HepG2 (cell line): ENCODE measurements around the gene FAM118B. TPM values are rescaled to one million over a fixed set of nuclear protein-coding genes. Genes with fewer than 3 reads are reported as not detected.

Source experiments
- AHDC1 ChIP-seq: sonication (generic); formaldehyde crosslinking; IDR thresholded peaks from 2 replicates; pipeline ENCODE4 v1.5.1; 2020; ENCODE audit warnings: mild to moderate bottlenecking, missing genetic modification reagents, borderline replicate concordance
- ATF2 ChIP-seq: sonication (generic); formaldehyde crosslinking; IDR thresholded peaks from 2 replicates; pipeline ENCODE4 v1.4.0; 2020; ENCODE audit warnings: missing genetic modification reagents
- CHD4 ChIP-seq: fragments of 200-600 bp; sonication (generic); IDR thresholded peaks from 2 replicates; pipeline ENCODE4 v1.7.0; 2017; ENCODE audit warnings: mild to moderate bottlenecking, low read length, borderline replicate concordance
- CREB1 ChIP-seq, 2 experiments: fragments of 450-650 bp in 1 of 2; IDR thresholded peaks; 2 replicates each; pipeline ENCODE4 v1.6.1; 2016 to 2017; ENCODE audit warnings: control low read depth in 1 of 2, mild to moderate bottlenecking in 1 of 2, missing compliant biosample characterization in 1 of 2, missing genetic modification characterization in 1 of 2
- EP300 ChIP-seq, 3 experiments: sonication (generic) in 1 of 3; formaldehyde crosslinking in 1 of 3; IDR thresholded peaks; 2 replicates each; pipeline versions ENCODE4 v1.5.1 to v1.6.1; 2011 to 2020; ENCODE audit warnings: low read depth in 2 of 3, low read length in 2 of 3, borderline replicate concordance in 1 of 3, improper control_type of control experiment in 1 of 3, mild to moderate bottlenecking in 1 of 3, missing genetic modification reagents in 1 of 3, moderate library complexity in 1 of 3
- ESRRA ChIP-seq: sonication (generic); formaldehyde crosslinking; IDR thresholded peaks from 2 replicates; pipeline ENCODE4 v1.5.1; 2020; ENCODE audit warnings: mild to moderate bottlenecking, low read depth, missing genetic modification reagents
- HOXA5 ChIP-seq: sonication (generic); formaldehyde crosslinking; IDR thresholded peaks from 2 replicates; pipeline ENCODE4 v1.4.0; 2020; ENCODE audit warnings: missing genetic modification reagents
- SAFB2 ChIP-seq: sonication (generic); formaldehyde crosslinking; IDR thresholded peaks from 2 replicates; pipeline ENCODE4 v1.5.1; 2020; ENCODE audit warnings: missing genetic modification reagents, low read depth, mild to moderate bottlenecking, borderline replicate concordance
- STAT5B ChIP-seq: sonication (generic); formaldehyde crosslinking; IDR thresholded peaks from 2 replicates; pipeline ENCODE4 v1.4.0; 2020; ENCODE audit warnings: missing genetic modification reagents
- SYNCRIP ChIP-seq: fragments of 200-400 bp; formaldehyde crosslinking; IDR thresholded peaks from 2 replicates; pipeline ENCODE4 v1.6.1; 2018; ENCODE audit warnings: mild to moderate bottlenecking, low read depth, low read length; ENCODE audit not compliant: insufficient read depth
- THAP7 ChIP-seq: sonication (generic); formaldehyde crosslinking; IDR thresholded peaks from 2 replicates; pipeline ENCODE4 v1.8.1; 2023; ENCODE audit warnings: mild to moderate bottlenecking, missing genetic modification reagents
- ZNF280D ChIP-seq: sonication (generic); formaldehyde crosslinking; IDR thresholded peaks from 2 replicates; pipeline ENCODE4 v1.5.1; 2020; ENCODE audit warnings: mild to moderate bottlenecking, missing genetic modification reagents
- ZNF34 ChIP-seq: sonication (generic); formaldehyde crosslinking; IDR thresholded peaks from 2 replicates; pipeline ENCODE4 v1.4.0; 2020; ENCODE audit warnings: mild to moderate bottlenecking, missing genetic modification reagents, borderline replicate concordance
- ZNF780A ChIP-seq: sonication (generic); formaldehyde crosslinking; IDR thresholded peaks from 2 replicates; pipeline ENCODE4 v1.8.0; 2022; ENCODE audit warnings: mild to moderate bottlenecking, missing genetic modification reagents, moderate library complexity
- polyA plus RNA-seq, 8 experiments: library from polyadenylated mRNA; depleted of rRNA in 3 of 8; stranded (reverse) in 7 of 8; unstranded in 1 of 8; fragments of >200 nt; fragmentation: Illumina TruSeq in 4 of 8; extraction: Trizol in 4 of 8; gene quantifications; 2 replicates each; pipeline versions ENCODE4 v1.2.1 to v1.2.3, GENCODE V29; 2011 to 2016; ENCODE audit warnings: low read depth in 4 of 8, missing spikeins in 1 of 8, mixed read lengths in 1 of 8; ENCODE audit not compliant: insufficient read depth in 1 of 8
- total RNA-seq, 5 experiments: library from RNA; depleted of rRNA; stranded (reverse); fragments of >200 nt; fragmentation: Illumina TruSeq; extraction: Trizol; gene quantifications; 2 replicates each; pipeline ENCODE4 v1.2.3, GENCODE V29; 2016; ENCODE audit warnings: low read depth in 1 of 5

FAM118B gene
- total and polyA plus RNA-seq, 2 of the 13 experiments (the other 11 are each of a cell fraction or from before 2014, with no cell fraction given), result 10.2 to 25.7 TPM

GRCh38 chr11:126211236-126212088, at the start of gene FAM118B, which contains the start of gene RPUSD4 (continued):
- no peak for TF ChIP-seq AHDC1 (CRISPR knock-in tag)
- 0 out of 2 replicates have a peak, but pooled peaks have one; percentile 48 for TF ChIP-seq ESRRA (CRISPR knock-in tag)
- TF ChIP-seq STAT5B, result no peak
- TF ChIP-seq ATF2 (CRISPR knock-in tag), result peak; percentile 55; the same call in 1 of the 2 replicates
- TF ChIP-seq SYNCRIP, result no peak
- 0 out of 2 replicates have a peak, but pooled peaks have one; percentile 83 for TF ChIP-seq ZNF34 (CRISPR knock-in tag)
- TF ChIP-seq CREB1 (IDR thresholded peaks at IDR 0.05), result peak; percentile 64
- peak; percentile 58 for TF ChIP-seq CREB1 (CRISPR knock-in tag; IDR thresholded peaks at IDR 0.05)
- no peak for TF ChIP-seq EP300 (IDR thresholded peaks at IDR 0.05; ENCODE audit: low read depth in 2 of 2, low read length in 2 of 2)
- no peak for TF ChIP-seq EP300 (CRISPR knock-in tag; IDR thresholded peaks at IDR 0.05; ENCODE audit: borderline replicate concordance)
- no peak for TF ChIP-seq SAFB2 (CRISPR knock-in tag)
- TF ChIP-seq ZNF780A (CRISPR knock-in tag), result 0 out of 2 replicates have a peak, but pooled peaks have one; percentile 37
- TF ChIP-seq THAP7 (CRISPR knock-in tag), result 0 out of 2 replicates have a peak, but pooled peaks have one; percentile 31
- TF ChIP-seq ZNF280D (CRISPR knock-in tag), result peak; percentile 68; the same call in 1 of the 2 replicates
- TF ChIP-seq CHD4, result no peak
- peak; percentile 26; the same call in 1 of the 2 replicates for TF ChIP-seq HOXA5 (CRISPR knock-in tag)
